ENCODE data around the gene AGBL4.

AGBL4 gene

GRCh38 chr1:49694251-49694827 is 329.4 kb downstream of the AGBL4 start:
- DNase-seq (ENCODE audit: low read depth) = no peak

GRCh38 chr1:49686107-49686506 is 337.6 kb downstream of the AGBL4 start:
- DNase-seq (ENCODE audit: low read depth) = no peak

GRCh38 chr1:49677706-49678105 is 346.0 kb downstream of the AGBL4 start:
- no peak for DNase-seq (ENCODE audit: low read depth)

GRCh38 chr1:49651136-49651535 is 372.6 kb downstream of the AGBL4 start:
- no peak for DNase-seq (ENCODE audit: low read depth)

- no peak for DNase-seq (ENCODE audit: low read depth)
Observed at GRCh38 chr1:49630156-49630555, 393.6 kb downstream of the AGBL4 start.

- no peak for DNase-seq (ENCODE audit: low read depth)
Observed at GRCh38 chr1:49627781-49628180, 396.0 kb downstream of the AGBL4 start.

GRCh38 chr1:49626472-49626871 is 397.3 kb downstream of the AGBL4 start:
- DNase-seq (ENCODE audit: low read depth) = no peak

- no peak for DNase-seq (ENCODE audit: low read depth)
Observed at GRCh38 chr1:49622877-49623276, 400.9 kb downstream of the AGBL4 start.

- no peak for DNase-seq (ENCODE audit: low read depth)
Observed at GRCh38 chr1:49606082-49606481, 417.7 kb downstream of the AGBL4 start.

GRCh38 chr1:49597436-49597835 is 426.3 kb downstream of the AGBL4 start:
- DNase-seq (ENCODE audit: low read depth) = no peak

- no peak for DNase-seq (ENCODE audit: low read depth)
Observed at GRCh38 chr1:49576327-49576901, 447.3 kb downstream of the AGBL4 start.

- no peak for DNase-seq (ENCODE audit: low read depth)
Observed at GRCh38 chr1:49556676-49557234, 467.0 kb downstream of the AGBL4 start.

- DNase-seq (ENCODE audit: low read depth) = no peak
Observed at GRCh38 chr1:49552101-49552500, 471.7 kb downstream of the AGBL4 start.

GRCh38 chr1:49544615-49545014 is 479.1 kb downstream of the AGBL4 start:
- no peak for DNase-seq (ENCODE audit: low read depth)

- DNase-seq (ENCODE audit: low read depth) = no peak
Observed at GRCh38 chr1:49541096-49541752, 482.5 kb downstream of the AGBL4 start.

- DNase-seq (ENCODE audit: low read depth) = no peak
Observed at GRCh38 chr1:49527606-49528305, 496.0 kb downstream of the AGBL4 start.

- DNase-seq (ENCODE audit: low read depth) = no peak
Observed at GRCh38 chr1:49526672-49527071, 497.1 kb downstream of the AGBL4 start.

- no peak for DNase-seq (ENCODE audit: low read depth)
Observed at GRCh38 chr1:49523764-49524163, 500.0 kb downstream of the AGBL4 start.

GRCh38 chr1:49466961-49467360 is 556.8 kb downstream of the AGBL4 start:
- no peak for DNase-seq (ENCODE audit: low read depth)

- no peak for DNase-seq (ENCODE audit: low read depth)
Observed at GRCh38 chr1:49465486-49466185, 558.1 kb downstream of the AGBL4 start.

- no peak for DNase-seq (ENCODE audit: low read depth)
Observed at GRCh38 chr1:49448200-49448599, 575.6 kb downstream of the AGBL4 start.

GRCh38 chr1:49436865-49437264 is 586.9 kb downstream of the AGBL4 start:
- DNase-seq (ENCODE audit: low read depth) = no peak
